K562 (cell line): ENCODE data around the gene MAN2A1. TPM values are rescaled to one million over a fixed set of nuclear protein-coding genes. Genes with fewer than 3 reads are reported as not detected.

Experiments used
- ATAC-seq: fragments of 200-7000 bp; cut with Tn5 transposase; 3 replicates; pipeline ENCODE4 v1.9.1; 2020; ENCODE audit warnings: moderate library complexity
- BruUV-seq: library from RNA; stranded (reverse); fragments of 400-500 nt; replicated peaks from 2 replicates; lab custom pipeline; 2021; lab: Mats Ljungman, UMichigan
- CTCF ChIA-PET: fragments of 300-600 bp; formaldehyde crosslinking; extraction: SDS; loops from one replicate; lab custom pipeline; 2021; ENCODE audit warnings: low intra/inter-chr PET ratio; lab: Yijun Ruan, JAX
- POLR2A ChIA-PET: fragments of 300-600, 350-650 bp; sonication (Branson Sonifier 250); formaldehyde crosslinking; extraction: SDS; loops from one replicate; lab custom pipeline; 2021; ENCODE audit warnings: antibody characterized with exemption, inconsistent platforms; lab: Yijun Ruan, JAX
- DNase-seq, 4 experiments: peaks; one replicate each; pipeline versions ENCODE4 v3.0.0 to v3.0.0-alpha.2; 2011 to 2018; ENCODE audit warnings: low spot score in 3 of 4, mixed read lengths in 3 of 4; ENCODE audit errors: extremely low read depth in 1 of 4
- FAIRE-seq: peaks from 2 replicates; lab custom pipeline; 2011; peaks lifted over from hg19 to GRCh38; lab: Jason Lieb, UNC
- H2AFZ ChIP-seq: 2 replicates; pipeline ENCODE4 v1.6.0; 2011; ENCODE audit warnings: low read depth, low read length, control low read depth, inconsistent platforms
- H3K27ac ChIP-seq: fragments of 200-600 bp; 3 replicates; pipeline ENCODE4 v1.8.0; 2011; ENCODE audit warnings: low read depth, mild to moderate bottlenecking, control low read depth, inconsistent platforms, low read length, moderate library complexity, mixed read lengths; ENCODE audit errors: extremely low read depth
- H3K27me3 ChIP-seq, 2 experiments: fragments of 300-600 bp in 1 of 2; 2 replicates in 1 of 2; 3 replicates in 1 of 2; pipeline versions ENCODE4 v1.6.0 to v1.8.0; 2011; ENCODE audit warnings: inconsistent platforms in 2 of 2, low read length in 2 of 2, mild to moderate bottlenecking in 1 of 2, mixed read lengths in 1 of 2, moderate library complexity in 1 of 2; ENCODE audit not compliant: control insufficient read depth in 2 of 2, insufficient read depth in 2 of 2
- H3K36me3 ChIP-seq: fragments of 300-600 bp; 3 replicates; pipeline ENCODE4 v1.8.0; 2011; ENCODE audit warnings: mild to moderate bottlenecking, low read length, inconsistent platforms; ENCODE audit not compliant: control insufficient read depth, insufficient read depth
- H3K4me1 ChIP-seq, 2 experiments: fragments of 200-600 bp in 1 of 2; replicated peaks in 1 of 2; 2 replicates in 1 of 2; 3 replicates in 1 of 2; pipeline versions ENCODE4 v1.5.1 to v1.8.0; 2011; ENCODE audit warnings: inconsistent platforms in 2 of 2, low read length in 2 of 2, mild to moderate bottlenecking in 1 of 2, mixed read lengths in 1 of 2, moderate library complexity in 1 of 2; ENCODE audit not compliant: control insufficient read depth in 2 of 2, insufficient read depth in 2 of 2
- H3K4me2 ChIP-seq: 2 replicates; pipeline ENCODE4 v1.6.1; 2011; ENCODE audit warnings: low read length, control low read depth, inconsistent platforms, mixed read lengths; ENCODE audit not compliant: insufficient read depth
- H3K4me3 ChIP-seq: fragments of 200-600 bp; sonication (generic), shearing (Covaris generic); 2 replicates; pipeline ENCODE4 v1.5.1; 2016; ENCODE audit warnings: control low read depth, inconsistent platforms
- H3K79me2 ChIP-seq: fragments of 200-600 bp; 3 replicates; pipeline ENCODE4 v1.8.0; 2011; ENCODE audit warnings: low read length, inconsistent platforms; ENCODE audit not compliant: control insufficient read depth, insufficient read depth
- H3K9ac ChIP-seq, 2 experiments: 2 replicates each; pipeline versions ENCODE4 v1.6.0 to v1.6.1; 2011; ENCODE audit warnings: low read depth in 2 of 2, low read length in 2 of 2, control low read depth in 1 of 2, inconsistent platforms in 1 of 2, mild to moderate bottlenecking in 1 of 2, mixed read lengths in 1 of 2; ENCODE audit not compliant: insufficient read depth in 1 of 2
- H3K9me1 ChIP-seq: one replicate; pipeline ENCODE4 v1.6.0; 2011; ENCODE audit warnings: inconsistent platforms, mild to moderate bottlenecking, low read length, moderate library complexity; ENCODE audit not compliant: control insufficient read depth, insufficient read depth
- H3K9me3 ChIP-seq: replicated peaks from 2 replicates; pipeline ENCODE4 v1.5.1; 2011; ENCODE audit warnings: low read depth, low read length, inconsistent platforms; ENCODE audit not compliant: control insufficient read depth, insufficient read depth
- H4K20me1 ChIP-seq: replicated peaks from 2 replicates; pipeline ENCODE4 v1.6.1; 2011; ENCODE audit warnings: low read length, inconsistent platforms, mixed read lengths; ENCODE audit not compliant: control insufficient read depth, insufficient read depth
- DMBX1 ChIP-seq: fragments of 250-450 bp; sonication (Bioruptor Pico); IDR thresholded peaks from 2 replicates; pipeline ENCODE4 v1.8.0; 2022; ENCODE audit warnings: inconsistent platforms, mild to moderate bottlenecking, moderate library complexity, borderline replicate concordance
- HDGF ChIP-seq: fragments of 450-650 bp; IDR thresholded peaks from 2 replicates; pipeline ENCODE4 v1.6.1; 2016
- NCOA6 ChIP-seq: fragments of 450-650 bp; IDR thresholded peaks from 2 replicates; pipeline ENCODE4 v1.6.1; 2017; ENCODE audit warnings: mild to moderate bottlenecking
- RBM17 ChIP-seq: fragments of 200-400 bp; formaldehyde crosslinking; IDR thresholded peaks from 2 replicates; pipeline ENCODE4 v1.6.1; 2017; ENCODE audit warnings: low read depth, mild to moderate bottlenecking, low read length, borderline replicate concordance
- RNF2 ChIP-seq: sonication (generic); IDR thresholded peaks from 2 replicates; pipeline ENCODE4 v1.6.1; 2016
- SIRT6 ChIP-seq: IDR thresholded peaks from one replicate; pipeline ENCODE4 v1.6.1; 2012; ENCODE audit warnings: low read depth, mild to moderate bottlenecking, control low read depth, inconsistent platforms, low read length, moderate library complexity
- SMAD1 ChIP-seq: fragments of 150-350 bp; IDR thresholded peaks from 2 replicates; pipeline ENCODE4 v1.6.1; 2014; ENCODE audit warnings: low read length, low read depth; ENCODE audit not compliant: partially characterized antibody
- TARDBP ChIP-seq: fragments of 450-650 bp; IDR thresholded peaks from 2 replicates; pipeline ENCODE4 v1.6.1; 2016
- ZFP36 ChIP-seq: fragments of 150-350 bp; IDR thresholded peaks from 2 replicates; pipeline ENCODE4 v1.6.1; 2018; ENCODE audit warnings: low read length, low read depth; ENCODE audit not compliant: partially characterized antibody
- WGBS: fragments of 100-300 bp; shearing (Covaris generic); methylation state at CpG from one replicate; pipeline ENCODE4 v1.1.6; 2016; ENCODE audit warnings: low coverage, mixed read lengths; ENCODE audit not compliant: insufficient coverage; ENCODE audit errors: missing lambda C conversion rate; 5-methylcytosine and 5-hydroxymethylcytosine counted together
- in situ Hi-C: fragments of 300-500 bp; cut with MboI; formaldehyde crosslinking; loops from 4 replicates; pipeline ENCODE4 v1.15.0; 2018; ENCODE audit warnings: inconsistent platforms, mixed read lengths
- intact Hi-C: fragments of 100-400 bp; cut with micrococcal nuclease; formaldehyde crosslinking; loops from 2 replicates; pipeline ENCODE4 v1.14.2; 2022
- polyA plus RNA-seq, 8 experiments: library from polyadenylated mRNA; depleted of rRNA in 4 of 8; stranded (reverse) in 5 of 8; unstranded in 3 of 8; fragments of >200 nt; fragmentation: Nextera tagmentation in 2 of 8; fragmentation: Illumina TruSeq in 1 of 8; extraction: Ambion mirVana in 2 of 8; extraction: Trizol in 1 of 8; gene quantifications; 2 replicates each; pipeline versions ENCODE4 v1.2.1 to v1.2.3, GENCODE V29; 2011 to 2014; ENCODE audit warnings: inconsistent platforms in 1 of 8, missing spikeins in 1 of 8
- total RNA-seq, 7 experiments: library from RNA; depleted of rRNA in 6 of 7; stranded (reverse); fragments of >200 nt in 6 of 7; fragmentation: Illumina TruSeq in 2 of 7; extraction: Trizol in 2 of 7; gene quantifications; 2 replicates each; pipeline versions ENCODE4 v1.2.1 to v1.2.3, GENCODE V29; 2011 to 2021; ENCODE audit warnings: low replicate concordance in 1 of 7
- TF ChIP-seq, protein P1 (sequence below): sonication (generic); formaldehyde crosslinking; IDR thresholded peaks from 2 replicates; pipeline ENCODE4 v1.8.1; 2023; ENCODE audit warnings: mild to moderate bottlenecking, missing genetic modification reagents
- TF ChIP-seq, protein P2 (sequence below): fragments of 250-450 bp; sonication (Bioruptor Pico); IDR thresholded peaks from 2 replicates; pipeline ENCODE4 v1.5.0; 2021; ENCODE audit warnings: mild to moderate bottlenecking, moderate library complexity

MAN2A1 gene
- total and polyA plus RNA-seq, 9 of the 15 experiments (the other 6 are each of a cell fraction or from before 2014, with no cell fraction given) = 5.2 to 32.0 (median 19.8) TPM

DNA sequence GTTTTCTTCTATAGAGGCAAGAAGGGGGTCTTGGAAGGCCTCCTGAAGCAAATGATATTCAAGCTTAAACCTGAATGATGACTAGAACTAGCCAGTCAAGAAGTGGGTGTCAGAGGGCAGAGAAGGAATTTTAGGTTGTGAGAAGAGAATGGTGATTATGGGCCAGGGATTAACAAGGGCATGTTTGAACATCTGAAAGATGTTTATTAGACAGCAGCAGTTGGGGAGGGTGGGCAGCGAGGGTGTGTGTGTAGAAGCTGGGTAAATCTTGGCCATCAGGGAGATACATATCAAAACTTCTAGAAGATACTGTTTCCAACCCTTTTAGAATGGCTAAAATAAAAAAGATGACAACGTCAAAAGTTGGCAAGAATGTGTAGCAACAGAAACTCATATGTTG, 54.5 kb downstream of the MAN2A1 start:
- Histone ChIP-seq H3K4me2 (0 out of 2 replicates have a peak overlapping the region, but pooled peaks have one; percentile 14), H3K27me3 (no peaks in the 10 kb centered on the region), H3K9me3 (no peaks in the 10 kb centered on the region), H3K27ac (peak overlapping the region; percentile 58; the same call in 2 of the 3 replicates), H3K9me1 (no peaks in the 10 kb centered on the region), H3K4me3 (no peak overlapping the region), H3K36me3 (no peaks in the 10 kb centered on the region), H3K9ac (peak overlapping the region in 1 of 2 experiments; percentile 21; a peak in 1 of 4 replicates), H2AFZ (peak overlapping the region; percentile 20), H4K20me1 (no peaks in the 10 kb centered on the region), H3K4me1 (peaks cover 7 to 18% of the 10 kb centered on the region in 2 experiments), H3K79me2 (peaks cover 13% of the 10 kb centered on the region; the same call in 2 of the 3 replicates)
- WGBS = 79% methylated on average over 2 of the region's 2 CpGs
- no peak for FAIRE-seq
- TF ChIP-seq SIRT6 (no peak), RBM17 (no peak), ZFP36 (peak; percentile 40)
- no peak for DNase-seq
- CTCF ChIA-PET = no interaction called here
- POLR2A ChIA-PET = interaction anchor here (1.1 kb wide), 1 partner anchor 53 kb away, joined by 7 read pairs; no protein-coding TSS in a partner anchor
- no peak for ATAC-seq
- BruUV-seq = no TSS peak
- intact Hi-C loops = no loop called here
- in situ Hi-C loops = no loop called here

DNA sequence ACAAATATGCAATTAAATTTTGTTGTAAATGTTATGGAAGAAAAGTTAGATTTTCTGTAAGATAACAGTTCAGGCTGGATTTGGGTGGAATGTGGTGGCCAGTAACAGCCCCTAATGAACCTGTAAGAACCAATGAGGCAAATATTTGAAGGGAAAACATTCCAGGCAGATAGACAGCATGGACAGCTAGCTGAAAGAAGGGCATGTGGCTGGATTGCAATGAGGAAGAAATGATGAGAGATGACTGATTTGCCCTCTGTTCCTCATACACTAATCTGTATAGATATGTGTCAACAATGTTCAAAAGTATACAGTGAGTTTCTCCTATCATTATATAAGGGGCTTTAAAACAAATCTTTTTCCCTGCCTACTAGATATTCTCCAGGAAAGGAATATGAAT, 58.8 kb downstream of the MAN2A1 start:
- H4K20me1 ChIP-seq = no peaks in the 10 kb centered on the region
- ChIA-PET CTCF (no interaction called here), POLR2A (interaction anchor here (0.7 kb wide), 1 partner anchor 55 kb away, joined by 3 read pairs; no protein-coding TSS in a partner anchor)
- H3K9me1 ChIP-seq = no peaks in the 10 kb centered on the region
- H3K9ac ChIP-seq = no peak overlapping the region
- no peak for FAIRE-seq
- H3K4me3 ChIP-seq = no peak overlapping the region
- H3K9me3 ChIP-seq = no peaks in the 10 kb centered on the region
- peaks cover 18% of the 10 kb centered on the region; the same call in 2 of the 3 replicates for H3K79me2 ChIP-seq
- H3K27ac ChIP-seq = no peak overlapping the region
- H3K27me3 ChIP-seq = no peaks in the 10 kb centered on the region
- in situ Hi-C loops = no loop called here
- no peak for DNase-seq
- intact Hi-C loops = no loop called here
- no TSS peak for BruUV-seq
- no peak for ATAC-seq
- no peak overlapping the region for H3K4me2 ChIP-seq
- no peak overlapping the region for H2AFZ ChIP-seq
- no peaks in the 10 kb centered on the region for H3K36me3 ChIP-seq
- peaks cover 7 to 8% of the 10 kb centered on the region in 2 experiments; a peak in 4 of 5 replicates for H3K4me1 ChIP-seq
- TF ChIP-seq HDGF (no peak), SMAD1 (no peak), NCOA6 (no peak), TARDBP (no peak), RNF2 (no peak), DMBX1 (CRISPR knock-in tag) (no peak)
- TF ChIP-seq, protein P1, sequence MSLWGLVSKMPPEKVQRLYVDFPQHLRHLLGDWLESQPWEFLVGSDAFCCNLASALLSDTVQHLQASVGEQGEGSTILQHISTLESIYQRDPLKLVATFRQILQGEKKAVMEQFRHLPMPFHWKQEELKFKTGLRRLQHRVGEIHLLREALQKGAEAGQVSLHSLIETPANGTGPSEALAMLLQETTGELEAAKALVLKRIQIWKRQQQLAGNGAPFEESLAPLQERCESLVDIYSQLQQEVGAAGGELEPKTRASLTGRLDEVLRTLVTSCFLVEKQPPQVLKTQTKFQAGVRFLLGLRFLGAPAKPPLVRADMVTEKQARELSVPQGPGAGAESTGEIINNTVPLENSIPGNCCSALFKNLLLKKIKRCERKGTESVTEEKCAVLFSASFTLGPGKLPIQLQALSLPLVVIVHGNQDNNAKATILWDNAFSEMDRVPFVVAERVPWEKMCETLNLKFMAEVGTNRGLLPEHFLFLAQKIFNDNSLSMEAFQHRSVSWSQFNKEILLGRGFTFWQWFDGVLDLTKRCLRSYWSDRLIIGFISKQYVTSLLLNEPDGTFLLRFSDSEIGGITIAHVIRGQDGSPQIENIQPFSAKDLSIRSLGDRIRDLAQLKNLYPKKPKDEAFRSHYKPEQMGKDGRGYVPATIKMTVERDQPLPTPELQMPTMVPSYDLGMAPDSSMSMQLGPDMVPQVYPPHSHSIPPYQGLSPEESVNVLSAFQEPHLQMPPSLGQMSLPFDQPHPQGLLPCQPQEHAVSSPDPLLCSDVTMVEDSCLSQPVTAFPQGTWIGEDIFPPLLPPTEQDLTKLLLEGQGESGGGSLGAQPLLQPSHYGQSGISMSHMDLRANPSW (CRISPR knock-in tag) = no peak
- TF ChIP-seq, protein P2, sequence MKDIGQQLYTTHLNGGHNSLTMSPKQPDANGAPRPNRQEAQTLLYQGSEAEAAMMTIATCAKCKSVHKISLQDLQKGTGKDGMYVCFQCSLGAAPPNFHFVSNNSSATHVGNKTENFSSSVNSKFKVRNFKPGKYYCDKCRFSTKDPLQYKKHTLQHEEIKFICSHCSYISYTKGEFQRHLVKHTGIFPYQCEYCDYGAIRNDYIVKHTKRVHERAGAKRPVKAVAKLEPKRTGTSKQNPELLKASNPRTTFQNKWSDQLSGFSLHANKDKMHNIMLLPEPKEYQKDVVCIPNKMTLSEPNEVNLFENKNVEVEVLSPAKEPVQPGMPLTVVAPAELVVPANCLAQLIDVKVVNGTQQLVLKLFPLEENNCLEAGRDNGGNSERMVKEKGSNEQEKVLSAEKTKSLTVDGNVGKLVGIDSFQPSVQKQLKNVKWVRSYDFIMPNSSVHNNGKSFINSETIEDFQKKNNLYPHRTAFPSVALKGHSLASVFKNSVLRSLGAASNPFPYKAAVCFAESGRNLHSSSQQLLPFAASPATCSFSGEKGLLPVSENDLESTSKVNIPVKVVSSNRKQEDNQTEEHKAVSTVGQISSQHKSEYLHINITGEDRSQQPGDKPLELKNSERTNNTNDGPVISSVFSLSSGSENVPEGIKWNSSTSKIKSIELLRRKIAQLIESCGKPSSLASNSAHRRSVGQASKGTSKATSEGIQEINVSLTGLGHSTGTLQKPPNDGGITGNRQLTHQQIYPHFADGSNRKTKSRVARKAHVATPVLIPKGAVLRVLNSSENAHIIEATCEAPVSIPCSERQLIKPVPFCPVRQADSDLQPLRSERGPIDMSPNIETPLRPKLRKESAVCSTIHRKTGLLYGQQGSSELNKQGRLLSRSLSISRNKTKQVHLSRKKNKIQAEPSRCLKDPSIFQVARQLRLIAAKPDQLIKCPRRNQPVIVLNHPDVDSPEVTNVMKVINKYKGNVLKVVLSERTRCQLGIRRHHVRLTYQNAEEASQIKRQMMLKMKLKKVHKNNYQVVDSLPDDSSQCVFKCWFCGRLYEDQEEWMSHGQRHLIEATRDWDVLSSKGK (CRISPR knock-in tag) = no peak
